Right lobe of liver (tissue), 6 donors: ENCODE results near the gene SLC13A4. TPM values are rescaled to one million over a fixed set of nuclear protein-coding genes. Genes with fewer than 3 reads are reported as not detected.

Source experiments
- ATAC-seq, 4 donors: fragments of 200-7000 bp; cut with Tn5 transposase; one replicate each; pipeline ENCODE4 v1.9.1; 2020; ENCODE audit warnings: mild to moderate bottlenecking in 4 of 4, moderate library complexity in 4 of 4
- DNase-seq, 3 donors: peaks; one replicate each; pipeline ENCODE4 v3.0.0-alpha.2; 2020
- H3K27ac ChIP-seq, 3 donors: fragments of 200-600 bp; one replicate each; pipeline ENCODE4 v1.8.0; 2022
- H3K27me3 ChIP-seq, 2 donors: fragments of 200-600 bp; one replicate each; pipeline ENCODE4 v1.8.0; 2022
- H3K36me3 ChIP-seq, 4 donors: fragments of 200-600 bp; sonication (generic) in 1 of 4; one replicate each; pipeline versions ENCODE4 v1.5.1 to v1.8.0; 2017 to 2022; ENCODE audit warnings: control low read depth in 1 of 4
- H3K4me1 ChIP-seq, 4 donors: fragments of 200-600 bp; sonication (generic) in 1 of 4; one replicate each; pipeline versions ENCODE4 v1.5.1 to v1.8.0; 2017 to 2022; ENCODE audit warnings: control low read depth in 1 of 4
- H3K4me3 ChIP-seq, 3 donors: fragments of 200-600 bp; one replicate each; pipeline ENCODE4 v1.8.0; 2022
- H3K9me3 ChIP-seq, 4 donors: fragments of 200-600 bp; sonication (generic) in 1 of 4; one replicate each; pipeline versions ENCODE4 v1.5.1 to v1.8.0; 2017 to 2022; ENCODE audit warnings: control low read depth in 1 of 4
- CTCF ChIP-seq, 4 donors: fragments of 200-600 bp in 3 of 4; fragments of 450-650 bp in 1 of 4; IDR thresholded peaks; one replicate each; pipeline versions ENCODE4 v1.5.1 to v1.8.0; 2016 to 2022; ENCODE audit warnings: antibody characterized with exemption in 4 of 4, mild to moderate bottlenecking in 2 of 4
- POLR2A ChIP-seq: fragments of 450-650 bp; IDR thresholded peaks from one replicate; pipeline ENCODE4 v1.6.1; 2017; ENCODE audit warnings: antibody characterized with exemption, mild to moderate bottlenecking
- WGBS: methylation state at CpG from one replicate; pipeline ENCODE4 v1.1.6; 2018; ENCODE audit warnings: low coverage, low lambda C conversion rate; ENCODE audit not compliant: insufficient coverage; ENCODE audit errors: missing lambda C conversion rate; 5-methylcytosine and 5-hydroxymethylcytosine counted together
- intact Hi-C, 2 donors: fragments of 100-400 bp; cut with DNase I; formaldehyde crosslinking; loops; one replicate each; pipeline versions ENCODE4 v1.11.2 to v1.14.1; 2022
- total RNA-seq, 6 experiments: library from RNA; depleted of rRNA in 2 of 6; stranded (reverse); fragments of >200 nt in 2 of 6; fragmentation: NEBNext Ultra II Directional in 3 of 6; extraction: Animal tissue kit (Norgen Biotek cat#: 25700) in 3 of 6; gene quantifications; one replicate each; pipeline versions ENCODE4 v1.1.0 to v1.2.4, GENCODE V29; 2016 to 2023
- donor health status: DM: no; HTN: yes; CAD: no.
- donor health status: DM: no; HTN: no; CAD: no.
- donor health status: DM: no; HTN: no; CAD: no.
- donor health status: DM: no; HTN: yes; CAD: no.
- donor health status: DM: no; HTN: yes; CAD: no.

Gene SLC13A4
- total RNA-seq, 6 experiments from 2014 or later: 0.09 to 0.25 (median 0.18) TPM; not detected in 2

DNA sequence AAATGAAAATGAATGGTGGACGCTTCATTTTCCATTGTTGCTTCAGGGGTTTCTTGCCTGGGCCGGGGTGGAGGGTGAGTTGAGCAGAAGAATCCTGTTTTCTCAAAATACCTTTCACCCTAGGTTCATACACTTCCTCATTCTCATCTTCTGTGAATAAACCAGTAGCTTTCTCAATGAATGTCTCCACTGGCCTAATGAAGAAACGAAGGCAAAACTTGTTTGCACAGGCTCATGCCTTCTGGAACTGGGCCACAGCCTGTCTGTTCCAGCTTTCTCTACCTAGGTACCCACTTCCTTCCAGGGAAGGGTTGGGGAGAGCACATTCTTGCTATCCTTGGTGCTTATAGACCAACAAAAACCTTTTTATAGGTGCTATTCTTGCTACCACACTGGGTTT lies 44.4 kb downstream of the SLC13A4 start:
- no peaks in the 10 kb centered on the region for H3K36me3 ChIP-seq
- no peaks in the 10 kb centered on the region for H3K9me3 ChIP-seq
- peaks cover 0 to 3% (median under 1%) of the 10 kb centered on the region in 4 donors for H3K4me1 ChIP-seq
- H3K4me3 ChIP-seq: no peak overlapping the region
- intact Hi-C loops: no loop called here
- ATAC-seq (no peak), DNase-seq (no peak)
- H3K27ac ChIP-seq: no peak overlapping the region
- 80% methylated on average over 2 of the region's 3 CpGs for WGBS
- no peak for TF ChIP-seq CTCF (IDR thresholded peaks at IDR 0.05)
- TF ChIP-seq POLR2A: no peak
- H3K27me3 ChIP-seq: no peaks in the 10 kb centered on the region

GRCh38 chr7:135682191-135682590 lies 45.8 kb downstream of the SLC13A4 start:
- no peaks in the 10 kb centered on the region for H3K27me3 ChIP-seq
- TF ChIP-seq CTCF (IDR thresholded peaks at IDR 0.05) (no peak), POLR2A (no peak)
- no peaks in the 10 kb centered on the region for H3K9me3 ChIP-seq
- no peak for ATAC-seq
- no peak for DNase-seq
- no peak overlapping the region for H3K27ac ChIP-seq
- H3K4me3 ChIP-seq: no peak overlapping the region
- WGBS: no CpG with 5 or more reads among the region's 3 CpGs
- no peaks in the 10 kb centered on the region for H3K36me3 ChIP-seq
- intact Hi-C loops: no loop called here
- peaks cover 0 to 8% (median 3%) of the 10 kb centered on the region in 4 donors for H3K4me1 ChIP-seq

DNA sequence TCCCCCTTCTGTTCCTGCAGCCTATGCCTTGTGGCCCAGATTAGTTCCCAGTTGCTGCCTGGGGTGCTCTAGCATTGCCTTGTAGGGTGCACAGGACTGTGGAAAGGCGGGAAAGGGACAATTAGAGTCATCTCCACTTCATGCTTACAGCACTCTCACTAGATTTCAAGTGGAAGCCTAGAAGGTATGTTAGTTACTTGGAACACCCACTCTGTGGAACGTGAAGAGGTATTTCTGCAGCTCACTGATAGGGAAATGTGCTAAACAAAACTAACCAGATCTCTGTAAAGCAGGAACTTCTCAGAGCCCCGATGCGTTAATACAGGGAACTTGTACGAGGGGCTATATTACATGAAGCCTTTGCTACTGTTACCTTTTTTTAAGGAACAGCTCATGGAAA lies 46.2 kb downstream of the SLC13A4 start:
- H3K4me3 ChIP-seq: no peak overlapping the region
- DNase-seq (no peak), ATAC-seq (no peak)
- H3K27me3 ChIP-seq: no peaks in the 10 kb centered on the region
- no peak overlapping the region for H3K27ac ChIP-seq
- WGBS: 76% methylated on average over 4 of the region's 5 CpGs
- H3K4me1 ChIP-seq: peaks cover 0 to 8% (median 3%) of the 10 kb centered on the region in 4 donors
- H3K9me3 ChIP-seq: no peaks in the 10 kb centered on the region
- H3K36me3 ChIP-seq: no peaks in the 10 kb centered on the region
- TF ChIP-seq POLR2A: no peak
- TF ChIP-seq CTCF (IDR thresholded peaks at IDR 0.05): no peak
- intact Hi-C loops: no loop called here

DNA sequence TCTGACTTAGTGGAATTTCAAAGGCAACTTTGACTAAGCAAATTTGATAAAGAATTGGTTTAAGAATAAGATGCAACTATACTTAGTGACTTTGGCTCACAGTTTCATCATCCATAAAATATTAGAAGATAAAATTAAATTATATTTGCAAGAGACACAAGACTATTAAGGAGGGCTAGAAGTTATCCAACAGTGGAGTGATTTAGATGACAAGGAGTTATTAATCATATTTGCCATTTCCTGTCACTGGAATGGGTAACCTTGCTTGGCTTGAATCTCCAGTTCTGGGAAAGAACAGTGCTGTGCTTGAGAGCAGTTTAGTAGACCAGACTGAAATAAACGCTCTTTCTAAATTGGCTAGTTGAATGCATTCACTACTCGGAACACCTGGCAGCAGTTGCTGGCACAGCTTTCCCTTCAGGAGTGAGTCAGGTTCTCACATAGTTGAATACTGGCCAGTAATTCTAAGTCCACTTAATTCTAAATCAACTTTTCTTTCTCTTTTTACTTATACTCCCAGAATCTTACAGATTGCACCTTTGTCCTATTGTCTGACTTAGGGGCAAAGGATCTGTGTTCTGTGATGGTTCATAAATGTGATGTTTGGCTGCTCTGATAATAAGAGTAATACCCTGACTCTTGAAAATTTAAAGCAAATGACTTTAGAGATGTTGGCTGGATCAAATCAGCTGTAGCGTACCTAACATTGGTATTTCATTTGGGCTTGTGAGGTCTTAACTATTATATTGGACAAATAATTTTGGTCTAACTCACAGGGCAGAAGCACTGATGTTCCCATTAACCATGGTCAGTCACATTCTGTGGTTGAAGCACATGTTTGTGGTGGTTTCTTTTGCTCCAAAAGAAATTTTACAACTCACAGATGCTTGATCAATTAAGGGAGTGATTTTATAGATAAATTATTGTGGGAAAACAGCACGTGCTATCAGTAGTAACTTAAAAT lies 49.1 kb downstream of the SLC13A4 start:
- peak; percentile 80 to 99 (median 93) for ATAC-seq
- 56% methylated on average over 4 of the region's 4 CpGs for WGBS

More for the DNA sequence above, 49.1 kb downstream of the SLC13A4 start:
- peak; percentile 56 to 75 (median 71) for DNase-seq
- Histone ChIP-seq H3K4me1 (peaks cover 0 to 8% (median 3%) of the 10 kb centered on the region in 4 donors), H3K36me3 (peaks cover 0 to 5% (median 0%) of the 10 kb centered on the region in 4 donors), H3K27me3 (no peaks in the 10 kb centered on the region), H3K4me3 (no peak overlapping the region), H3K9me3 (no peaks in the 10 kb centered on the region), H3K27ac (no peak overlapping the region)
- TF ChIP-seq POLR2A: no peak
- TF ChIP-seq CTCF (IDR thresholded peaks at IDR 0.05): no peak
- intact Hi-C loops: no loop called here
